HG03558 (cell line): Measurements from ENCODE around the gene U2AF1L4.

Source experiments
- ATAC-seq: cut with Tn5 transposase; IDR thresholded peaks from one replicate; pipeline ENCODE4 v1.9.1; 2021; ENCODE audit warnings: moderate number of reproducible peaks; ENCODE audit not compliant: unreplicated experiment; ENCODE audit errors: extremely low read depth

The U2AF1L4 gene

GRCh38 chr19:35745328-35746086, at the start of gene U2AF1L4, which contains the start of gene PSENEN:
TSS of gene U2AF1L4 (minus strand) at chr19:35745418. CDS start at chr19:35745391, 27 bp downstream.
TSS of gene PSENEN (plus strand) at chr19:35745651. CDS start at chr19:35745931, 280 bp downstream.
- no peak for ATAC-seq

- ATAC-seq = no peak
Measured at GRCh38 chr19:35793381-35794165, 48.4 kb upstream of the U2AF1L4 start.

GRCh38 chr19:35792888-35793287, 47.7 kb upstream of the U2AF1L4 start:
- ATAC-seq = no peak

GRCh38 chr19:35792312-35792711, 47.1 kb upstream of the U2AF1L4 start:
- no peak for ATAC-seq

GRCh38 chr19:35791814-35792279, 46.6 kb upstream of the U2AF1L4 start:
- ATAC-seq = no peak

GRCh38 chr19:35790981-35791813, 46.0 kb upstream of the U2AF1L4 start:
- no peak for ATAC-seq

- ATAC-seq = no peak
Measured at GRCh38 chr19:35789978-35790944, 45.0 kb upstream of the U2AF1L4 start.

GRCh38 chr19:35789195-35789977, 44.2 kb upstream of the U2AF1L4 start:
- ATAC-seq = no peak

- ATAC-seq = no peak
Measured at GRCh38 chr19:35788205-35788960, 43.2 kb upstream of the U2AF1L4 start.

- ATAC-seq = no peak
Measured at GRCh38 chr19:35787227-35787799, 42.1 kb upstream of the U2AF1L4 start.

- no peak for ATAC-seq
Measured at GRCh38 chr19:35786299-35787160, 41.3 kb upstream of the U2AF1L4 start.

GRCh38 chr19:35785339-35785627, 40.1 kb upstream of the U2AF1L4 start:
- no peak for ATAC-seq

- no peak for ATAC-seq
Measured at GRCh38 chr19:35784503-35785338, 39.5 kb upstream of the U2AF1L4 start.

GRCh38 chr19:35783469-35784434, 38.5 kb upstream of the U2AF1L4 start:
- no peak for ATAC-seq

GRCh38 chr19:35782589-35782988, 37.4 kb upstream of the U2AF1L4 start:
- ATAC-seq = no peak
